Skeletal muscle cell (primary cell): ENCODE results near the gene GNAL.
"Not testable (repeated sequence)": the region's sequence is repeated elsewhere in the genome, so short reads cannot be mapped to it uniquely, and the experiment has no call there.

Experiments used
- DNase-seq: peaks from one replicate; pipeline ENCODE4 v3.0.0-alpha.2; 2010; ENCODE audit warnings: low read depth
- H3K4me3 ChIP-seq: 2 replicates; pipeline ENCODE4 v1.5.1; 2011; ENCODE audit warnings: low read depth, mild to moderate bottlenecking, control low read depth, low read length, moderate library complexity

The GNAL gene

GRCh38 chr18:11688972-11689668, at the start of gene GNAL:
GNAL (plus strand) TSS chr18:11689264; CDS start chr18:11689564, 300 bp downstream.
- peak within 1 kb of the TSS; percentile 56 for H3K4me3 ChIP-seq
- DNase-seq: peak; percentile 69

- H3K4me3 ChIP-seq: not testable (repeated sequence)
Observed at GRCh38 chr18:11647310-11647709, 41.8 kb upstream of the GNAL start.

GRCh38 chr18:11647804-11648203, 41.3 kb upstream of the GNAL start:
- H3K4me3 ChIP-seq, DNase-seq: not testable (repeated sequence)

More at GRCh38 chr18:11647310-11647709, 41.8 kb upstream of the GNAL start:
- not testable (repeated sequence) for DNase-seq

GRCh38 chr18:11649839-11650238, 39.2 kb upstream of the GNAL start:
- H3K4me3 ChIP-seq: no peak overlapping the region
- no peak for DNase-seq

GRCh38 chr18:11651899-11652298, 37.2 kb upstream of the GNAL start:
- no peak overlapping the region for H3K4me3 ChIP-seq
- DNase-seq: no peak

- H3K4me3 ChIP-seq: no peak overlapping the region
- DNase-seq: no peak
Observed at GRCh38 chr18:11653521-11653920, 35.5 kb upstream of the GNAL start.

- DNase-seq: no peak
- H3K4me3 ChIP-seq: no peak overlapping the region
Observed at GRCh38 chr18:11654736-11655605, 34.1 kb upstream of the GNAL start.

GRCh38 chr18:11655606-11655932, 33.5 kb upstream of the GNAL start:
- no peak overlapping the region for H3K4me3 ChIP-seq
- no peak for DNase-seq

GRCh38 chr18:11657152-11657551, 31.9 kb upstream of the GNAL start:
- no peak overlapping the region for H3K4me3 ChIP-seq
- DNase-seq: no peak

- DNase-seq: no peak
- H3K4me3 ChIP-seq: no peak overlapping the region
Observed at GRCh38 chr18:11657554-11657953, 31.5 kb upstream of the GNAL start.

GRCh38 chr18:11658019-11658418, 31.0 kb upstream of the GNAL start:
- H3K4me3 ChIP-seq: no peak overlapping the region
- no peak for DNase-seq

GRCh38 chr18:11658989-11659388, 30.1 kb upstream of the GNAL start:
- no peak for DNase-seq
- H3K4me3 ChIP-seq: no peak overlapping the region

GRCh38 chr18:11660691-11661090, 28.4 kb upstream of the GNAL start:
- no peak overlapping the region for H3K4me3 ChIP-seq
- DNase-seq: no peak

GRCh38 chr18:11661430-11661829, 27.6 kb upstream of the GNAL start:
- DNase-seq: no peak
- H3K4me3 ChIP-seq: no peak overlapping the region

GRCh38 chr18:11663439-11664029, 25.5 kb upstream of the GNAL start:
- DNase-seq: no peak
- no peak overlapping the region for H3K4me3 ChIP-seq

- no peak overlapping the region for H3K4me3 ChIP-seq
- no peak for DNase-seq
Observed at GRCh38 chr18:11664286-11664685, 24.8 kb upstream of the GNAL start.

- DNase-seq: no peak
- H3K4me3 ChIP-seq: no peak overlapping the region
Observed at GRCh38 chr18:11665146-11665545, 23.9 kb upstream of the GNAL start.

GRCh38 chr18:11665587-11665986, 23.5 kb upstream of the GNAL start:
- H3K4me3 ChIP-seq: no peak overlapping the region
- DNase-seq: no peak

GRCh38 chr18:11666176-11666575, 22.9 kb upstream of the GNAL start:
- DNase-seq: no peak
- H3K4me3 ChIP-seq: no peak overlapping the region

GRCh38 chr18:11666831-11667230, 22.2 kb upstream of the GNAL start:
- H3K4me3 ChIP-seq: no peak overlapping the region
- DNase-seq: no peak
